ENCODE data around the gene DLGAP1. TPM values are rescaled to one million over a fixed set of nuclear protein-coding genes. Genes with fewer than 3 reads are reported as not detected.

The DLGAP1 gene
- total RNA-seq, 4 donors from 2014 or later: 0.13 to 6.2 (median 0.53) TPM

GRCh38 chr18:4193086-4193485 lies 262.0 kb downstream of the DLGAP1 start:
- TF ChIP-seq, protein P1, sequence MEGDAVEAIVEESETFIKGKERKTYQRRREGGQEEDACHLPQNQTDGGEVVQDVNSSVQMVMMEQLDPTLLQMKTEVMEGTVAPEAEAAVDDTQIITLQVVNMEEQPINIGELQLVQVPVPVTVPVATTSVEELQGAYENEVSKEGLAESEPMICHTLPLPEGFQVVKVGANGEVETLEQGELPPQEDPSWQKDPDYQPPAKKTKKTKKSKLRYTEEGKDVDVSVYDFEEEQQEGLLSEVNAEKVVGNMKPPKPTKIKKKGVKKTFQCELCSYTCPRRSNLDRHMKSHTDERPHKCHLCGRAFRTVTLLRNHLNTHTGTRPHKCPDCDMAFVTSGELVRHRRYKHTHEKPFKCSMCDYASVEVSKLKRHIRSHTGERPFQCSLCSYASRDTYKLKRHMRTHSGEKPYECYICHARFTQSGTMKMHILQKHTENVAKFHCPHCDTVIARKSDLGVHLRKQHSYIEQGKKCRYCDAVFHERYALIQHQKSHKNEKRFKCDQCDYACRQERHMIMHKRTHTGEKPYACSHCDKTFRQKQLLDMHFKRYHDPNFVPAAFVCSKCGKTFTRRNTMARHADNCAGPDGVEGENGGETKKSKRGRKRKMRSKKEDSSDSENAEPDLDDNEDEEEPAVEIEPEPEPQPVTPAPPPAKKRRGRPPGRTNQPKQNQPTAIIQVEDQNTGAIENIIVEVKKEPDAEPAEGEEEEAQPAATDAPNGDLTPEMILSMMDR (IDR thresholded peaks at IDR 0.05 in 4 of 5, conservative IDR thresholded peaks at IDR 0.05 in 1 of 5): no peak
- no peak for TF ChIP-seq POLR2A (IDR thresholded peaks at IDR 0.05)

DNA sequence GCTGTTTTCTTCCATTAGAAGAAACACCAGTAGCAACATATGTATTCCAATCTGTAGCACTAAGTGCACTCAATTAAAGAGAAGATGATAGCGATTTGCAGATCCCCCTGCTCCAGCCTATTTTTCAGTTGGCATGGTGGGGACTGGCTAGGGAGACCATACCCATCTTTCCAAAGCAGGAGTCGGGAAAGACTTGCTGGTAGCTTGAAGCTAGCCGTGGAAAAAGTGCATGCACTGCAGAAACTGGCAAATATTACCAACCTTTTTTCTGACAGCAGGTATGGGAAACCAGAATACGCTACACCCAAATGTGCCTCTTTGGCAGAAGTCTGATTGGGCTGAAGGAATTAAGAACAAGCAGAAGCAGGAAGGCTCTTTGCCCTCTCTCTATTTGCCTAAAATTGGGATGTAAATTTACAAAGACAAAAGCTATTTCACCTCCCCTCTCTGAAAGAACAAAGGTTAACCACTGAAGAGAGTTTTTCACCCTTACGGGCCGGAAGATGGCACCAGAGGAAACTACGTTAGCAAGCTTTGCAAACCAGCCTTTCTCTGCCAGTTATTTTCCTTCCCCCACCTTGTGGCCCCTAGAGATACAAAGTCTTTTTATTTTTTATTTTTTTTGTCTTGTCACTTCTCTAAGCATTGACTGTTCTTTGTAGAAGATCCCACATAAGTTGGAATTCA lies 273.1 kb downstream of the DLGAP1 start:
- no peak for ATAC-seq
- Histone ChIP-seq H3K36me3 (no peaks in the 10 kb centered on the region), H3K27ac (no peak overlapping the region), H3K4me3 (no peak overlapping the region), H3K27me3 (no peaks in the 10 kb centered on the region), H3K9me3 (no peaks in the 10 kb centered on the region), H3K4me1 (no peaks in the 10 kb centered on the region)
- no peak for DNase-seq
- in situ Hi-C loops (cut with MboI; ENCODE audit: low sequenced_read_pairs in 4 of 4) (no loop called here), intact Hi-C loops (cut with DNase I; ENCODE audit: low total_unique reads) (no loop called here)
- TF ChIP-seq, protein P1 (IDR thresholded peaks at IDR 0.05 in 4 of 5, conservative IDR thresholded peaks at IDR 0.05 in 1 of 5): no peak
- no peak for TF ChIP-seq POLR2A (IDR thresholded peaks at IDR 0.05)

More at GRCh38 chr18:4193086-4193485, 262.0 kb downstream of the DLGAP1 start:
- in situ Hi-C loops (cut with MboI; ENCODE audit: low sequenced_read_pairs in 4 of 4) (no loop called here), intact Hi-C loops (cut with DNase I; ENCODE audit: low total_unique reads) (no loop called here)
- H3K4me1 ChIP-seq: no peaks in the 10 kb centered on the region
- H3K36me3 ChIP-seq: no peaks in the 10 kb centered on the region
- H3K9me3 ChIP-seq: no peaks in the 10 kb centered on the region
- H3K27ac ChIP-seq: no peak overlapping the region
- ATAC-seq (no peak), DNase-seq (no peak)
- H3K27me3 ChIP-seq: no peaks in the 10 kb centered on the region
- H3K4me3 ChIP-seq: no peak overlapping the region

DNA sequence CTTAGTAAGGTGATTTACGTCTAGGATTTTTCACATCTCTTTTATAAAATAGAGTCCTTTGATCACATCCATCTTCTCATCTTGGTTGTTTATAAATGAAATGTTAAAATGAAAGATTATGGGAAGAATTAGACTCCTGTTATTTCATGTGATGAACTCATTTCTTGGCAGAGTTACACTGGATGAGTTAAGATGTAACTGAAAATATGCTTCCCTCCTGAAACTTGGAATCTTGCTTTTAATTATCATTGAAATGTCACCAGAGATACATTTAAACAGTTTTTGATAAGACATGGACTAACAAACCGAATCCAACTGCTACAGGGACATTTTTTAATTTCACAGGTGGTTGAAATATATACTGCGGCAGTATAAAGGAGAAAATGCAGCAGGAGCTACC lies 274.0 kb downstream of the DLGAP1 start:
- DNase-seq: no peak
- in situ Hi-C loops (cut with MboI; ENCODE audit: low sequenced_read_pairs in 4 of 4): no loop called here
- intact Hi-C loops (cut with DNase I; ENCODE audit: low total_unique reads): no loop called here
- Histone ChIP-seq H3K4me1 (no peaks in the 10 kb centered on the region), H3K9me3 (no peaks in the 10 kb centered on the region), H3K27ac (no peak overlapping the region), H3K27me3 (no peaks in the 10 kb centered on the region), H3K4me3 (no peak overlapping the region), H3K36me3 (no peaks in the 10 kb centered on the region)
- TF ChIP-seq POLR2A (IDR thresholded peaks at IDR 0.05): no peak
- TF ChIP-seq, protein P1 (IDR thresholded peaks at IDR 0.05 in 4 of 5, conservative IDR thresholded peaks at IDR 0.05 in 1 of 5): no peak
- ATAC-seq: no peak

- no peak overlapping the region for H3K4me3 ChIP-seq
- in situ Hi-C loops (cut with MboI; ENCODE audit: low sequenced_read_pairs in 4 of 4) (no loop called here), intact Hi-C loops (cut with DNase I; ENCODE audit: low total_unique reads) (no loop called here)
- H3K4me1 ChIP-seq: no peaks in the 10 kb centered on the region
- TF ChIP-seq, protein P1 (IDR thresholded peaks at IDR 0.05 in 4 of 5, conservative IDR thresholded peaks at IDR 0.05 in 1 of 5): no peak
- TF ChIP-seq POLR2A (IDR thresholded peaks at IDR 0.05): no peak
- H3K36me3 ChIP-seq: no peaks in the 10 kb centered on the region
- no peaks in the 10 kb centered on the region for H3K9me3 ChIP-seq
- no peaks in the 10 kb centered on the region for H3K27me3 ChIP-seq
- ATAC-seq: no peak
- no peak for DNase-seq
- H3K27ac ChIP-seq: no peak overlapping the region
These were observed 282.7 kb downstream of the DLGAP1 start for GRCh38 chr18:4172196-4173100.
